ENCODE measurements around the gene CNGA1.
A peak's percentile ranks its signal among the peaks of the same experiment; 100 is the strongest.

CNGA1 gene

GRCh38 chr4:48016141-48017107, at the start of gene CNGA1, which contains the start of gene NIPAL1:
Gene CNGA1, minus strand, starts transcription at chr4:48016681. Its CDS starts 63,992 bp downstream, at chr4:47952689.
Gene NIPAL1, plus strand, starts transcription at chr4:48016772. Its CDS starts 68 bp downstream, at chr4:48016840.
- no peak for TF ChIP-seq Cebpa-rat (IDR thresholded peaks at IDR 0.05)
- no peaks in the 10 kb centered on the region for H3K36me3 ChIP-seq
- no peak within 1 kb of the TSS for H3K27ac ChIP-seq
- H3K4me1 ChIP-seq, result 0 out of 2 replicates have a peak, but pooled peaks cover 8% of the 10 kb centered on the region
- peak within 1 kb of the TSS; percentile 99 for H3K4me2 ChIP-seq
- H3K27me3 ChIP-seq, result peaks cover 12% of the 10 kb centered on the region
- H3K9me3 ChIP-seq, result no peaks in the 10 kb centered on the region; the same call in 1 of the 2 replicates
- H3K9ac ChIP-seq, result peak within 1 kb of the TSS; percentile 66
- H4K20me1 ChIP-seq, result no peaks in the 10 kb centered on the region
- H3K4me3 ChIP-seq, result peak within 1 kb of the TSS; percentile 78

GRCh38 chr4:48065587-48066052, 49.1 kb upstream of the CNGA1 start:
- no peak for TF ChIP-seq Cebpa-rat (IDR thresholded peaks at IDR 0.05)
- Histone ChIP-seq H3K9ac (no peak overlapping the region), H3K4me3 (no peak overlapping the region), H3K27ac (no peak overlapping the region), H3K27me3 (no peaks in the 10 kb centered on the region), H3K4me1 (no peaks in the 10 kb centered on the region), H3K36me3 (no peaks in the 10 kb centered on the region), H3K4me2 (no peak overlapping the region), H3K9me3 (no peaks in the 10 kb centered on the region), H4K20me1 (no peaks in the 10 kb centered on the region)

DNA sequence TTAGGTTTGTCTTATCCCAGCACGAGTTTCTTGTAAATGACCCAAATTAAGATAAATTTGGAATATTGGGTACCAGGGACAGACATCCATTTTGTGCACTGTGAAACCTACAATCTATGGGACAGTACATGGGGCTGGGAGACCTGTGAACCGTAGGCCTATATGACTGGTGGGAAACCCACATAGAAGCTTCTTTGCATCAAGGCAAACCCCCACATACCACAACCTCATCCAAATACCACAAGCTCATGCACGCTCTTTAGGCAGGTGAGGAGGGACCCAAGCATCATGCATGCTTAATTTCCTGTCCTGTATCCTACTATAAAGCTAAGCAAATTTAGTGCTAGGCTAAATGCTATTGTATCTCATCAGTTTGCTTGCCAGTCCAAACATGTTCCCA, 47.9 kb upstream of the CNGA1 start:
- Histone ChIP-seq H4K20me1 (no peaks in the 10 kb centered on the region), H3K27me3 (no peaks in the 10 kb centered on the region), H3K27ac (no peak overlapping the region), H3K4me3 (no peak overlapping the region), H3K36me3 (no peaks in the 10 kb centered on the region), H3K9ac (no peak overlapping the region), H3K4me1 (no peaks in the 10 kb centered on the region), H3K4me2 (no peak overlapping the region), H3K9me3 (0 out of 2 replicates have a peak, but pooled peaks cover 3% of the 10 kb centered on the region)
- TF ChIP-seq Cebpa-rat (IDR thresholded peaks at IDR 0.05), result no peak

GRCh38 chr4:48058617-48059530, 42.4 kb upstream of the CNGA1 start:
- no peak for TF ChIP-seq Cebpa-rat (IDR thresholded peaks at IDR 0.05)
- no peaks in the 10 kb centered on the region for H4K20me1 ChIP-seq
- H3K4me2 ChIP-seq, result no peak overlapping the region
- H3K9ac ChIP-seq, result no peak overlapping the region
- H3K4me1 ChIP-seq, result no peaks in the 10 kb centered on the region
- H3K9me3 ChIP-seq, result 0 out of 2 replicates have a peak, but pooled peaks cover 5% of the 10 kb centered on the region
- H3K36me3 ChIP-seq, result no peaks in the 10 kb centered on the region
- no peak overlapping the region for H3K4me3 ChIP-seq
- no peak overlapping the region for H3K27ac ChIP-seq
- no peaks in the 10 kb centered on the region for H3K27me3 ChIP-seq

DNA sequence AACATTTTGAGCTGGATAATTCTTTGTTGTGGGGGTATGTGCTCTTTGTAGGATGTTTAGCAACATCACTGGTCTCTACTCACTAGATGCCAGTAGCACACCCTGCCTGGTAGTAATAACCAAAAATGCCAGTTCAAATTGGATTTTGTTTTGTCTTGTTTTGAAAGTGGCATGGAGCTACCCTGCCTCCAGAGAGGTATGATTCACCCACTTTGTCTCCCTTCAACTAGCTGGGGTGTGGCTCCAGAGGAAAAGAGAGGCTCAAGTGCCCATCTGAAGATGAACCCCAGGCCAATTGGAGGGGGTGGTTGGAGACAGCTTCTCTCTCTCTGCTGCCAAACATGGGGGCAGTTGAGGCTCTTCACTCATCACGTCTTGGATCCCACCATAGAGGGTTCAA, 34.6 kb upstream of the CNGA1 start:
- Histone ChIP-seq H3K4me1 (peaks cover 28% of the 10 kb centered on the region), H3K9me3 (no peaks in the 10 kb centered on the region), H3K4me3 (no peak overlapping the region), H3K36me3 (no peaks in the 10 kb centered on the region), H3K27me3 (no peaks in the 10 kb centered on the region), H3K9ac (no peak overlapping the region), H3K27ac (no peak overlapping the region), H3K4me2 (no peak overlapping the region), H4K20me1 (peaks cover 15% of the 10 kb centered on the region; the same call in 1 of the 2 replicates)
- TF ChIP-seq Cebpa-rat (IDR thresholded peaks at IDR 0.05), result no peak

DNA sequence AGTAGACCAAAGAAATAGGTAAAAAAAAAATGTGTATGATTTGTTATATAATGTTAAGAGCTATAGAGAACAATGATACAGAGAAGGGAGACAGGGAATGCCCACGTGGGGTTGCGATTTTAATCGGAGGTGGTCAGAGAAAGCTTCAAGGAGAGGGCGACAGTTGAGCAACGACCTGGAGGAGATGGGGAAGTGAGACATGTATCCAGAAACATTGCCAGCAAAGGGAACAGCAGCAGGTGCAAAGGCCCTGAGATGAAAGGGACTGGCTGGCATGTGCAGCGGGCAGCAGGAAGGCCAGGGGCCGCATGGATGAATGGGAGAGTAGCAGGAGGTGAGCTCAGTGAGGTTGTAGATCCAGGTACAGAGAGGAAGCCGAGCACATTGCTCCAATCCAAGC, 33.0 kb upstream of the CNGA1 start:
- no peaks in the 10 kb centered on the region for H3K36me3 ChIP-seq
- no peak overlapping the region for H3K4me3 ChIP-seq
- no peak overlapping the region for H3K4me2 ChIP-seq
- no peaks in the 10 kb centered on the region for H3K9me3 ChIP-seq
- no peak overlapping the region for H3K9ac ChIP-seq
- no peak for TF ChIP-seq Cebpa-rat (IDR thresholded peaks at IDR 0.05)
- peaks cover 32% of the 10 kb centered on the region for H3K4me1 ChIP-seq
- no peak overlapping the region for H3K27ac ChIP-seq
- H4K20me1 ChIP-seq, result peaks cover 15% of the 10 kb centered on the region; the same call in 1 of the 2 replicates
- H3K27me3 ChIP-seq, result no peaks in the 10 kb centered on the region

- no peak overlapping the region for H3K9ac ChIP-seq
- H3K4me1 ChIP-seq, result peaks cover 32% of the 10 kb centered on the region
- H3K27me3 ChIP-seq, result no peaks in the 10 kb centered on the region
- H3K4me3 ChIP-seq, result no peak overlapping the region
- H3K27ac ChIP-seq, result no peak overlapping the region
- no peaks in the 10 kb centered on the region for H3K9me3 ChIP-seq
- no peaks in the 10 kb centered on the region for H3K36me3 ChIP-seq
- H4K20me1 ChIP-seq, result peaks cover 15% of the 10 kb centered on the region; the same call in 1 of the 2 replicates
- H3K4me2 ChIP-seq, result peak overlapping the region; percentile 79
- TF ChIP-seq Cebpa-rat (IDR thresholded peaks at IDR 0.05), result no peak
These were observed 31.4 kb upstream of the CNGA1 start for GRCh38 chr4:48047896-48048295.

GRCh38 chr4:48047421-48047844, 31.0 kb upstream of the CNGA1 start:
- H3K4me2 ChIP-seq, result peak overlapping the region; percentile 79
- peaks cover 32% of the 10 kb centered on the region for H3K4me1 ChIP-seq
- H3K36me3 ChIP-seq, result no peaks in the 10 kb centered on the region
- no peak overlapping the region for H3K9ac ChIP-seq
- H4K20me1 ChIP-seq, result peaks cover 15% of the 10 kb centered on the region; the same call in 1 of the 2 replicates
- TF ChIP-seq Cebpa-rat (IDR thresholded peaks at IDR 0.05), result no peak
- no peak overlapping the region for H3K27ac ChIP-seq
- no peaks in the 10 kb centered on the region for H3K9me3 ChIP-seq
- no peaks in the 10 kb centered on the region for H3K27me3 ChIP-seq
- H3K4me3 ChIP-seq, result no peak overlapping the region

GRCh38 chr4:48046059-48046458, 29.6 kb upstream of the CNGA1 start:
- Histone ChIP-seq H3K9ac (no peak overlapping the region), H3K4me2 (peak overlapping the region; percentile 79; the same call in 1 of the 2 replicates), H4K20me1 (peaks cover 15% of the 10 kb centered on the region; the same call in 1 of the 2 replicates), H3K4me1 (peaks cover 32% of the 10 kb centered on the region), H3K36me3 (no peaks in the 10 kb centered on the region), H3K27ac (no peak overlapping the region), H3K27me3 (no peaks in the 10 kb centered on the region), H3K4me3 (no peak overlapping the region), H3K9me3 (no peaks in the 10 kb centered on the region)
- TF ChIP-seq Cebpa-rat (IDR thresholded peaks at IDR 0.05), result no peak

All from BLaER1 (cell line).